Sigmoid colon (tissue), 4 donors: ENCODE measurements around the gene RASAL1.

Experiments used
- POLR2AphosphoS5 ChIP-seq, 4 donors: sonication (generic); formaldehyde crosslinking; IDR thresholded peaks; one replicate each; pipeline ENCODE4 v1.6.1; 2017; ENCODE audit warnings: antibody characterized with exemption in 4 of 4
- TF ChIP-seq, protein P1 (sequence below), 4 experiments: fragments of 450-650 bp in 3 of 4; fragments of 200-600 bp in 1 of 4; IDR thresholded peaks; one replicate each; pipeline ENCODE4 v1.5.1; 2016 to 2019; ENCODE audit warnings: antibody characterized with exemption in 4 of 4, mild to moderate bottlenecking in 3 of 4, moderate library complexity in 2 of 4

DNA sequence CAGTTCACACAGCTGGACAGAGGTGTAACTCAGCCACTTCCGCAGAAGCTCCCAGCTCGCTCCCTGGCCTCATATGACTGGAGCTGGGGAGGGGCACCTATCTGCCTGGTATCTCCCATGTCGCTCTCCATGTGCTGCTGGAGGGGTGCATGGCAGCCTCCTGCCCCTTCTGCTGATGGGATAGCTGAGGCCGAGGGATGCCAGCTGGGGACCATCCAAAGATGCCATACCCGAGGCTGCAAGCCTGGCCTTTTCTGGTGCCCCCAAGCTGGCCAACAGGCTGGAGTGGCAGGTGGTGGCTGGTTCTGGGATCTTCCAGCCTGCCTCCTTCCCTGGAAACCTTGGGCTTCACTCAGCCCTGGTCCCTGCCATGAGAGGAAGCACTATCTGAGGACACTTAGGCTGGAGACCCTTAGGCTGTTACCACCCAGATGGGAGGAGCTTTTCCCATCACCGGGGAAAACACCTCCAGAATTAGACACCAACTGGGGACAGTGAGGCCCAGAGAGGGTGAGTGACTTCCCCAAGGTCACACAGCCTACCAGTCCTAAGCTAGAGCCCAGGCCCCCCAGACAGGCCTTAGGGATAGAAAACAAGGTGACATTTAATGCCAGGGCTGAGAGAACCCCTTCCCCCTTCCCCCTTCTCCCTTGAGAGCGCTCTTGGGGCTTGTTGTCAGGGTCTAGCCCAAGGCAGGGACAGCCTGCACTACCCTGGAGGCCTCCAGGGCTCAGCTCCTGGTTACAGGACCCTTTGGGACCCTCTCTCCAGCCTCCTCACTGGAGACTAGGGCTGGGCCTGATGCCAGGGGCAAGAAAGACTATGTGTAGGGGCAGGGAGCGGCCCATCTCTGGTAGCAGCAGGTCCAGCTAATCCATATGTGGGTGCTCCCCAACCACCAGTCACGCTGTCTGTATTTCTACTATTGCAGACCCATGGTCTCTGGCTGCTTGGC is 71.9 kb downstream of the RASAL1 start:
- TF ChIP-seq, protein P1, sequence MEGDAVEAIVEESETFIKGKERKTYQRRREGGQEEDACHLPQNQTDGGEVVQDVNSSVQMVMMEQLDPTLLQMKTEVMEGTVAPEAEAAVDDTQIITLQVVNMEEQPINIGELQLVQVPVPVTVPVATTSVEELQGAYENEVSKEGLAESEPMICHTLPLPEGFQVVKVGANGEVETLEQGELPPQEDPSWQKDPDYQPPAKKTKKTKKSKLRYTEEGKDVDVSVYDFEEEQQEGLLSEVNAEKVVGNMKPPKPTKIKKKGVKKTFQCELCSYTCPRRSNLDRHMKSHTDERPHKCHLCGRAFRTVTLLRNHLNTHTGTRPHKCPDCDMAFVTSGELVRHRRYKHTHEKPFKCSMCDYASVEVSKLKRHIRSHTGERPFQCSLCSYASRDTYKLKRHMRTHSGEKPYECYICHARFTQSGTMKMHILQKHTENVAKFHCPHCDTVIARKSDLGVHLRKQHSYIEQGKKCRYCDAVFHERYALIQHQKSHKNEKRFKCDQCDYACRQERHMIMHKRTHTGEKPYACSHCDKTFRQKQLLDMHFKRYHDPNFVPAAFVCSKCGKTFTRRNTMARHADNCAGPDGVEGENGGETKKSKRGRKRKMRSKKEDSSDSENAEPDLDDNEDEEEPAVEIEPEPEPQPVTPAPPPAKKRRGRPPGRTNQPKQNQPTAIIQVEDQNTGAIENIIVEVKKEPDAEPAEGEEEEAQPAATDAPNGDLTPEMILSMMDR (IDR thresholded peaks at IDR 0.05): no peak
- no peak for TF ChIP-seq POLR2AphosphoS5 (IDR thresholded peaks at IDR 0.05)
